ENCODE results near the gene RPS6KA5. TPM values are rescaled to one million over a fixed set of nuclear protein-coding genes. Genes with fewer than 3 reads are reported as not detected.

Gene RPS6KA5
- total RNA-seq, 1 donor from 2014 or later = 16.6 TPM

GRCh38 chr14:90892970-90893369 is 167.5 kb downstream of the RPS6KA5 start:
- Mint-ChIP-seq H3K4me3 (no peak overlapping the region), H3K27ac (no peak overlapping the region), H3K27me3 (ENCODE audit: insufficient read depth) (no peaks in the 10 kb centered on the region), H3K4me1 (ENCODE audit: low read depth) (no peaks in the 10 kb centered on the region), H3K9me3 (no peaks in the 10 kb centered on the region), H3K36me3 (ENCODE audit: low read depth) (peaks cover 27% of the 10 kb centered on the region)
- no peak for DNase-seq (ENCODE audit: low spot score)
- intact Hi-C loops (cut with micrococcal nuclease) = no loop called here

- Mint-ChIP-seq H3K9me3 (no peaks in the 10 kb centered on the region), H3K4me1 (ENCODE audit: low read depth) (no peaks in the 10 kb centered on the region), H3K4me3 (no peak overlapping the region), H3K27ac (no peak overlapping the region), H3K36me3 (ENCODE audit: low read depth) (peaks cover 22% of the 10 kb centered on the region), H3K27me3 (ENCODE audit: insufficient read depth) (no peaks in the 10 kb centered on the region)
- intact Hi-C loops (cut with micrococcal nuclease) = no loop called here
- DNase-seq (ENCODE audit: low spot score) = no peak
These were observed 169.1 kb downstream of the RPS6KA5 start for GRCh38 chr14:90891326-90891725.

- Mint-ChIP-seq H3K4me1 (ENCODE audit: low read depth) (no peaks in the 10 kb centered on the region), H3K9me3 (no peaks in the 10 kb centered on the region), H3K27ac (no peak overlapping the region), H3K27me3 (ENCODE audit: insufficient read depth) (no peaks in the 10 kb centered on the region), H3K36me3 (ENCODE audit: low read depth) (peaks cover 19% of the 10 kb centered on the region), H3K4me3 (no peak overlapping the region)
- DNase-seq (ENCODE audit: low spot score) = no peak
- intact Hi-C loops (cut with micrococcal nuclease) = no loop called here
These were observed 170.0 kb downstream of the RPS6KA5 start for GRCh38 chr14:90890322-90891020.

GRCh38 chr14:90886297-90886815 is 174.1 kb downstream of the RPS6KA5 start:
- no peaks in the 10 kb centered on the region for H3K4me1 Mint-ChIP-seq (ENCODE audit: low read depth)
- no peak for DNase-seq (ENCODE audit: low spot score)
- peaks cover 16% of the 10 kb centered on the region for H3K9me3 Mint-ChIP-seq
- H3K27ac Mint-ChIP-seq = no peak overlapping the region
- no peak overlapping the region for H3K4me3 Mint-ChIP-seq
- H3K27me3 Mint-ChIP-seq (ENCODE audit: insufficient read depth) = no peaks in the 10 kb centered on the region
- intact Hi-C loops (cut with micrococcal nuclease) = no loop called here
- H3K36me3 Mint-ChIP-seq (ENCODE audit: low read depth) = peaks cover 28% of the 10 kb centered on the region

DNA sequence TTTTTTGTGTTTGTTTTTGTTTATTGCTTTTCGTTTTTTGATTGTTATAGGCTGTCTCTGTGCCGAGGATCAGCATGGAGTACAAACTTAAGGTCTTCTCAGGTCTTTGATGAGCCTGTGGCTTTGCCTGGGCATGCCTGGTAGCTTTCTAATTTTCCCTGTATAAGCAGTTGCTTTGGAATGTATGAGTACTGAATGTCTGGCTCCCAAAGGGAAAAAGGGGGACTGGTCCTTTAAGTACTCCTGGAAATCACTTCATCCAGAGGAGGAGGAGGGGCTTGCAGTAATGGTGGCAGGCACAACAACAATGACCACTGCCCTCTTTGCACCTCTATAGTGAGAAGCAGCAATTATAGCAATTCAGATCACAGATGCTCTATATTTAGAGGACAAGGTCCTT is 176.7 kb downstream of the RPS6KA5 start:
- intact Hi-C loops (cut with micrococcal nuclease) = no loop called here
- Mint-ChIP-seq H3K4me3 (no peak overlapping the region), H3K27me3 (ENCODE audit: insufficient read depth) (no peaks in the 10 kb centered on the region), H3K9me3 (peaks cover 16% of the 10 kb centered on the region), H3K36me3 (ENCODE audit: low read depth) (peaks cover 35% of the 10 kb centered on the region), H3K27ac (no peak overlapping the region), H3K4me1 (ENCODE audit: low read depth) (no peaks in the 10 kb centered on the region)
- no peak for DNase-seq (ENCODE audit: low spot score)

DNA sequence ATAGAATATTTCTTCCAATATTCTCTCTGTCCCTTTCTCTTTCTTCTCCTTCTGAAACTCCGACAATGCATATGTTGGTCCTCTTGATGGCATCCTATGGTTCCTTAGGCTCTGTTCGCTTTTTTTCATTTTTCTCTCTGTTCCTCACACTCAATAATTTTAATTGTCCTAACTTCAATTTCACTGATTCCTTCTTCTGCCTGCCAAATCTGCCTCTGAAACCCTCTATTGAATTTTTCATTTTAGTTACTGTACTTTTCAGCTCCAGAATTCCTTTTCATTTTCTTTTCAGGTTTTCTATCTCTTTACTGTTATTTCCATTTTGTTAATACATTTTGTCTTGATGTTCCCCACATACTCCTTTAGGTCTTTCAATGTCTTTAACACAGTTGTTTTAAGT is 177.2 kb downstream of the RPS6KA5 start:
- no peak overlapping the region for H3K27ac Mint-ChIP-seq
- H3K4me1 Mint-ChIP-seq (ENCODE audit: low read depth) = no peaks in the 10 kb centered on the region
- H3K4me3 Mint-ChIP-seq = no peak overlapping the region
- intact Hi-C loops (cut with micrococcal nuclease) = no loop called here
- H3K27me3 Mint-ChIP-seq (ENCODE audit: insufficient read depth) = no peaks in the 10 kb centered on the region
- peaks cover 35% of the 10 kb centered on the region for H3K36me3 Mint-ChIP-seq (ENCODE audit: low read depth)
- peaks cover 16% of the 10 kb centered on the region for H3K9me3 Mint-ChIP-seq
- no peak for DNase-seq (ENCODE audit: low spot score)

DNA sequence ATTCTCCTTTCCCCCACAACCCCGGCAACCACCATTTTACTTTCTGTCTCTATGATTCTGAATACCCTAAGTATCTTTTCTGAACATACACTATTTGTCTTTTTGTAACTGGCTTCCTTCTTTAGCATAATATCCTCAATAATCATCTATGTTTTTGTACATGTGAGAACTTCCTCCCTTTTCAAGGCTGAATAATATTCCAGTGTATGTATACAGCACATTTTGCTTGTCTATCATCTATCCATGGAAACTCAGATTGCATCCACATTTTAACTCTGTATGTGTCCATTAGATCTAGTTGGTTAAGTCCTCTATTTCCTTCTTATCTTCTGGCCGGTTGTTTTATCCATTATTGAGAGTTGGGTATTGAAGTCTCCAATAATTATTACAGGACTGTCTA is 180.2 kb downstream of the RPS6KA5 start:
- no peaks in the 10 kb centered on the region for H3K4me1 Mint-ChIP-seq (ENCODE audit: low read depth)
- intact Hi-C loops (cut with micrococcal nuclease) = no loop called here
- H3K4me3 Mint-ChIP-seq = no peak overlapping the region
- H3K27ac Mint-ChIP-seq = no peak overlapping the region
- DNase-seq (ENCODE audit: low spot score) = no peak
- no peaks in the 10 kb centered on the region for H3K27me3 Mint-ChIP-seq (ENCODE audit: insufficient read depth)
- peaks cover 16% of the 10 kb centered on the region for H3K9me3 Mint-ChIP-seq
- H3K36me3 Mint-ChIP-seq (ENCODE audit: low read depth) = peaks cover 48% of the 10 kb centered on the region

GRCh38 chr14:90874599-90874998 is 185.8 kb downstream of the RPS6KA5 start:
- Mint-ChIP-seq H3K4me3 (no peak overlapping the region), H3K27ac (no peak overlapping the region), H3K4me1 (ENCODE audit: low read depth) (peaks cover 7% of the 10 kb centered on the region), H3K36me3 (ENCODE audit: low read depth) (peaks cover 37% of the 10 kb centered on the region), H3K9me3 (no peaks in the 10 kb centered on the region), H3K27me3 (ENCODE audit: insufficient read depth) (no peaks in the 10 kb centered on the region)
- intact Hi-C loops (cut with micrococcal nuclease) = no loop called here
- DNase-seq (ENCODE audit: low spot score) = no peak

GRCh38 chr14:90871605-90872233 is 188.7 kb downstream of the RPS6KA5 start:
- Mint-ChIP-seq H3K27ac (no peak overlapping the region), H3K9me3 (no peaks in the 10 kb centered on the region), H3K4me3 (no peak overlapping the region), H3K27me3 (ENCODE audit: insufficient read depth) (no peaks in the 10 kb centered on the region), H3K4me1 (ENCODE audit: low read depth) (peaks cover 7% of the 10 kb centered on the region), H3K36me3 (ENCODE audit: low read depth) (peaks cover 27% of the 10 kb centered on the region)
- intact Hi-C loops (cut with micrococcal nuclease) = no loop called here
- no peak for DNase-seq (ENCODE audit: low spot score)

DNA sequence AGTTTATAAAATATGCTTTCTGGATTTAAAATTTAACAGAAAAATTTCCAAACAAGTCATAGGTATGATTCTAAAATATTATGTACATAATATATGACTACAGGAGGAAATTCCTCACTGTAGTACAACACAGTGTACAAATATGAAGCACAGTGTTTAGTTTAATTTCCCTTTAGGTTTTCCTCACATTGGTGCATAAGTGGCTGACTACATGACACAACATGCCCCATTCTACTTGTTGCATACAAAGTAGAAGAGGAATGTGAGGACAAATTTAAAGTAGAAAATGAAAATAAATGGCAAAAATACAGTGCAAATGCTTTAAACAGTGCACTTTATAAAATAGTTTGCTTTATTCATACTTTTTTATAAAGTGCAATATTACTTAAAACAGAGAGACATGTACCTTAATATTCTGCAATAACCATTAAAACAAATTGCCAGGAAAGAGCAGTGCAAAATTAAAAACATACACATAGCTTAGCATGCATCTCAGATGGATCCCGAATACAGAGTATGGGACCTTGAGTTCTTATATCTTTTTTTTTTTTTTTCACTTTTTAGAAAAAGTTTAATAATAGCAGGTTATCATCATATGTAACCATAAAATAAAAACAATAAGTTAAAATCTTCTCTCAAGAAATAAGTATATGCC is 189.4 kb downstream of the RPS6KA5 start:
- intact Hi-C loops (cut with micrococcal nuclease) = no loop called here
- Mint-ChIP-seq H3K36me3 (ENCODE audit: low read depth) (peaks cover 21% of the 10 kb centered on the region), H3K27ac (no peak overlapping the region), H3K27me3 (ENCODE audit: insufficient read depth) (no peaks in the 10 kb centered on the region), H3K4me3 (no peak overlapping the region), H3K9me3 (no peaks in the 10 kb centered on the region), H3K4me1 (ENCODE audit: low read depth) (peaks cover 7% of the 10 kb centered on the region)
- DNase-seq (ENCODE audit: low spot score) = no peak

DNA sequence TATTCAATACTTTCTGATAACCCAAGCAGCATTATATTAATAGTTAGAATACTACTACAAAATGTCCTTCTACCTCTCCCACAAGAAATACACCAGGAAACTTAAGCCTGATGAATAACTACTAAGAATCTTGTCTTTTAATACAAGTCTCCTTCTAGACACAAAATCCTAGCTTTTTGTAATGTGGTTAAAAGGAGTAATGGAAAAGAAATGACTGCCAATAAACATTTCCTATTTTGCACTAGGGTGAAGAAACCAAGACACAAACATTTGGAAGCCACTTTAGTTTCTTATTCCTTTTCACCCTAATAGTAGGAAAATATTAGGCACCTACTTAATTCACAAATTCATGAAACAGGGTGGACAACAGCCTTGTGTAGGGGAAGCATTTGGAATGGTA is 192.9 kb downstream of the RPS6KA5 start:
- Mint-ChIP-seq H3K9me3 (no peaks in the 10 kb centered on the region), H3K36me3 (ENCODE audit: low read depth) (peaks cover 17% of the 10 kb centered on the region), H3K4me1 (ENCODE audit: low read depth) (peaks cover 7% of the 10 kb centered on the region), H3K27ac (no peak overlapping the region), H3K27me3 (ENCODE audit: insufficient read depth) (no peaks in the 10 kb centered on the region), H3K4me3 (no peak overlapping the region)
- intact Hi-C loops (cut with micrococcal nuclease) = no loop called here
- DNase-seq (ENCODE audit: low spot score) = no peak

- intact Hi-C loops (cut with micrococcal nuclease) = no loop called here
- H3K4me1 Mint-ChIP-seq (ENCODE audit: low read depth) = peaks cover 6% of the 10 kb centered on the region
- peaks cover 19% of the 10 kb centered on the region for H3K36me3 Mint-ChIP-seq (ENCODE audit: low read depth)
- no peaks in the 10 kb centered on the region for H3K9me3 Mint-ChIP-seq
- H3K4me3 Mint-ChIP-seq = no peak overlapping the region
- DNase-seq (ENCODE audit: low spot score) = no peak
- no peak overlapping the region for H3K27ac Mint-ChIP-seq
- no peaks in the 10 kb centered on the region for H3K27me3 Mint-ChIP-seq (ENCODE audit: insufficient read depth)
These were observed 193.6 kb downstream of the RPS6KA5 start for GRCh38 chr14:90866833-90867232.

DNA sequence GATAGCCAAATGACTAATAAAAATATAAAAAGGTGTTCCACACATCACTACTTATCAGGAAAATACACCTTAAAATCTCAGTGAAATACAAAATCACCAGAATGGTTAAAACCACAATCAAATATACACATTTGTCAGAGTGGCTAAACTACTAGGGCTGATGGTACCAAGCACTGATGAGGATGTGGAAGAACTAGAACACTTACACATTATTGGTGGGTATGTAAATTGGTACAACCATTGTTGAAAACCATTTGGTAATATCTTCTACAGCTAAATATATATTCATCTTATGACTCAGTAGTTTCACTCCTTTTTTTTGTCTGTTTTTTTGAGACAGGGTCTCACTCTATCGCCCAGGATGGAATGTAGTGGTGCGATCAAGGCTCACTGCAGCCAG is 195.7 kb downstream of the RPS6KA5 start:
- Mint-ChIP-seq H3K36me3 (ENCODE audit: low read depth) (peaks cover 14% of the 10 kb centered on the region), H3K27me3 (ENCODE audit: insufficient read depth) (no peaks in the 10 kb centered on the region), H3K9me3 (no peaks in the 10 kb centered on the region), H3K4me3 (no peak overlapping the region), H3K4me1 (ENCODE audit: low read depth) (no peaks in the 10 kb centered on the region), H3K27ac (no peak overlapping the region)
- intact Hi-C loops (cut with micrococcal nuclease) = no loop called here
- DNase-seq (ENCODE audit: low spot score) = no peak

All from activated T-helper 1 cell treated with anti-CD3 and anti-CD28 coated beads, Interleukin-12 subunit alpha, Interleukin-12 subunit beta, Interleukin-2, Interleukin-4 antibody, amounts not matched to agents 30 ng/mL and 10 ng/mL and 1 ng/mL, durations not matched to agents 14 hours and 24 hours and 36 hours (primary cell).